ENCODE data around the gene ANGPTL4. TPM values are rescaled to one million over a fixed set of nuclear protein-coding genes. Genes with fewer than 3 reads are reported as not detected.

Gene ANGPTL4
- total and polyA plus RNA-seq, 2 of the 13 experiments (the other 11 are each of a cell fraction or from before 2014, with no cell fraction given), result 0.80 to 21.7 TPM

GRCh38 chr19:8363803-8364771 is at the start of gene ANGPTL4 (continued):
- TF ChIP-seq MNT (IDR thresholded peaks at IDR 0.05) (no peak), ZNF484 (CRISPR knock-in tag; IDR thresholded peaks at IDR 0.05; ENCODE audit: borderline replicate concordance, low read depth) (no peak), AHDC1 (CRISPR knock-in tag; IDR thresholded peaks at IDR 0.05; ENCODE audit: borderline replicate concordance) (no peak), XBP1 (CRISPR knock-in tag; IDR thresholded peaks at IDR 0.05) (no peak), RFX3 (CRISPR knock-in tag; IDR thresholded peaks at IDR 0.05) (no peak), ZNF800 (CRISPR knock-in tag; IDR thresholded peaks at IDR 0.05) (peak; percentile 100), GPN1 (CRISPR knock-in tag; IDR thresholded peaks at IDR 0.05; ENCODE audit: borderline replicate concordance) (no peak), SP140L (CRISPR knock-in tag; IDR thresholded peaks at IDR 0.05; ENCODE audit: borderline replicate concordance) (no peak), MYNN (CRISPR knock-in tag; IDR thresholded peaks at IDR 0.05; ENCODE audit: low read depth) (no peak), SIN3B (IDR thresholded peaks at IDR 0.05; ENCODE audit: low read length) (no peak), NFE2 (CRISPR knock-in tag; IDR thresholded peaks at IDR 0.05) (no peak), ZNF468 (CRISPR knock-in tag; IDR thresholded peaks at IDR 0.05) (no peak), ZNF207 (IDR thresholded peaks at IDR 0.05; ENCODE audit: borderline replicate concordance) (no peak), MLX (CRISPR knock-in tag; IDR thresholded peaks at IDR 0.05) (no peak), LBX2 (CRISPR knock-in tag; IDR thresholded peaks at IDR 0.05; ENCODE audit: borderline replicate concordance) (no peak), EHMT2 (IDR thresholded peaks at IDR 0.05; ENCODE audit: borderline replicate concordance, low read depth, low read length) (no peak), EZH2 (conservative IDR thresholded peaks at IDR 0.05; ENCODE audit: low read depth, low read length) (no peak), KLF11 (CRISPR knock-in tag; IDR thresholded peaks at IDR 0.05) (no peak), HCFC1 (IDR thresholded peaks at IDR 0.05; ENCODE audit: low read depth, low read length) (no peak), ZNF564 (CRISPR knock-in tag; IDR thresholded peaks at IDR 0.05) (peak; percentile 97)
